Kidney capillary endothelial cell (primary cell): ENCODE measurements around the gene ANKS1A.
"Not testable (repeated sequence)": the region's sequence is repeated elsewhere in the genome, so short reads cannot be mapped to it uniquely, and the experiment has no call there.

ENCODE experiments used
- DNase-seq: peaks from one replicate; pipeline ENCODE4 v3.0.0-alpha.2; 2018; ENCODE audit warnings: low spot score

ANKS1A gene

GRCh38 chr6:34888874-34889555 lies at the start of gene ANKS1A:
Gene ANKS1A, plus strand, starts transcription at chr6:34889255. Its CDS starts 148 bp downstream, at chr6:34889403.
- DNase-seq, result peak; percentile 4

- DNase-seq, result no peak
Measured at GRCh38 chr6:34839666-34840352, 49.2 kb upstream of the ANKS1A start.

GRCh38 chr6:34849066-34849465 lies 40.0 kb upstream of the ANKS1A start:
- DNase-seq, result not testable (repeated sequence)

GRCh38 chr6:34851361-34851760 lies 37.7 kb upstream of the ANKS1A start:
- no peak for DNase-seq

- no peak for DNase-seq
Measured at GRCh38 chr6:34852406-34853085, 36.5 kb upstream of the ANKS1A start.

GRCh38 chr6:34855463-34855862 lies 33.6 kb upstream of the ANKS1A start:
- DNase-seq, result no peak

GRCh38 chr6:34858681-34859080 lies 30.4 kb upstream of the ANKS1A start:
- DNase-seq, result no peak

GRCh38 chr6:34859951-34860350 lies 29.1 kb upstream of the ANKS1A start:
- DNase-seq, result no peak

GRCh38 chr6:34860776-34861175 lies 28.3 kb upstream of the ANKS1A start:
- no peak for DNase-seq

- DNase-seq, result no peak
Measured at GRCh38 chr6:34864007-34864406, 25.0 kb upstream of the ANKS1A start.

- peak; percentile 36 for DNase-seq
Measured at GRCh38 chr6:34865107-34865506, 23.9 kb upstream of the ANKS1A start.

- no peak for DNase-seq
Measured at GRCh38 chr6:34866509-34866908, 22.5 kb upstream of the ANKS1A start.

GRCh38 chr6:34867484-34867883 lies 21.6 kb upstream of the ANKS1A start:
- DNase-seq, result no peak

- DNase-seq, result no peak
Measured at GRCh38 chr6:34871853-34872252, 17.2 kb upstream of the ANKS1A start.

- DNase-seq, result no peak
Measured at GRCh38 chr6:34872332-34872731, 16.7 kb upstream of the ANKS1A start.

- DNase-seq, result no peak
Measured at GRCh38 chr6:34875292-34876213, 13.5 kb upstream of the ANKS1A start.

- no peak for DNase-seq
Measured at GRCh38 chr6:34876472-34876871, 12.6 kb upstream of the ANKS1A start.

- no peak for DNase-seq
Measured at GRCh38 chr6:34877259-34877658, 11.8 kb upstream of the ANKS1A start.

GRCh38 chr6:34877869-34878485 lies 11.1 kb upstream of the ANKS1A start:
- no peak for DNase-seq

- not testable (repeated sequence) for DNase-seq
Measured at GRCh38 chr6:34884073-34884472, 5.0 kb upstream of the ANKS1A start.

- no peak for DNase-seq
Measured at GRCh38 chr6:34884996-34885395, 4.1 kb upstream of the ANKS1A start.

- not testable (repeated sequence) for DNase-seq
Measured at GRCh38 chr6:34885837-34886236, 3.2 kb upstream of the ANKS1A start.
